Subcutaneous abdominal adipose tissue (tissue), 5 donors: ENCODE measurements around the gene MORN2.
A peak's percentile ranks its signal among the peaks of the same experiment; 100 is the strongest.
"Not testable (repeated sequence)": the region's sequence is repeated elsewhere in the genome, so short reads cannot be mapped to it uniquely, and the experiment has no call there.

Experiments used
- H3K27ac ChIP-seq: one replicate; pipeline ENCODE4 v1.7.0; 2013; ENCODE audit warnings: low read depth, mild to moderate bottlenecking, inconsistent platforms, low read length, moderate library complexity
- H3K27me3 ChIP-seq, 5 donors: one replicate each; pipeline ENCODE4 v1.7.0; 2013; ENCODE audit warnings: low read length in 5 of 5, inconsistent platforms in 1 of 5; ENCODE audit not compliant: control insufficient read depth in 5 of 5, insufficient read depth in 4 of 5
- H3K36me3 ChIP-seq, 5 donors: one replicate each; pipeline ENCODE4 v1.7.0; 2013; ENCODE audit warnings: low read length in 5 of 5; ENCODE audit not compliant: control insufficient read depth in 5 of 5, insufficient read depth in 5 of 5
- H3K4me1 ChIP-seq, 5 donors: one replicate each; pipeline ENCODE4 v1.7.0; 2013; ENCODE audit warnings: low read length in 5 of 5, mild to moderate bottlenecking in 3 of 5, moderate library complexity in 1 of 5; ENCODE audit not compliant: control insufficient read depth in 5 of 5, insufficient read depth in 5 of 5
- H3K4me3 ChIP-seq, 5 donors: one replicate each; pipeline ENCODE4 v1.7.0; 2013; ENCODE audit warnings: low read length in 5 of 5, low read depth in 1 of 5
- H3K9ac ChIP-seq, 5 donors: one replicate each; pipeline ENCODE4 v1.7.0; 2013; ENCODE audit warnings: low read length in 5 of 5, mild to moderate bottlenecking in 4 of 5, moderate library complexity in 3 of 5
- H3K9me3 ChIP-seq, 5 donors: one replicate each; pipeline ENCODE4 v1.7.0; 2013; ENCODE audit warnings: low read length in 5 of 5; ENCODE audit not compliant: control insufficient read depth in 5 of 5
- donor health status: healthy.
- donor health status: healthy.
- donor health status: healthy.
- donor health status: healthy.
- donor health status: healthy.

MORN2 gene

DNA sequence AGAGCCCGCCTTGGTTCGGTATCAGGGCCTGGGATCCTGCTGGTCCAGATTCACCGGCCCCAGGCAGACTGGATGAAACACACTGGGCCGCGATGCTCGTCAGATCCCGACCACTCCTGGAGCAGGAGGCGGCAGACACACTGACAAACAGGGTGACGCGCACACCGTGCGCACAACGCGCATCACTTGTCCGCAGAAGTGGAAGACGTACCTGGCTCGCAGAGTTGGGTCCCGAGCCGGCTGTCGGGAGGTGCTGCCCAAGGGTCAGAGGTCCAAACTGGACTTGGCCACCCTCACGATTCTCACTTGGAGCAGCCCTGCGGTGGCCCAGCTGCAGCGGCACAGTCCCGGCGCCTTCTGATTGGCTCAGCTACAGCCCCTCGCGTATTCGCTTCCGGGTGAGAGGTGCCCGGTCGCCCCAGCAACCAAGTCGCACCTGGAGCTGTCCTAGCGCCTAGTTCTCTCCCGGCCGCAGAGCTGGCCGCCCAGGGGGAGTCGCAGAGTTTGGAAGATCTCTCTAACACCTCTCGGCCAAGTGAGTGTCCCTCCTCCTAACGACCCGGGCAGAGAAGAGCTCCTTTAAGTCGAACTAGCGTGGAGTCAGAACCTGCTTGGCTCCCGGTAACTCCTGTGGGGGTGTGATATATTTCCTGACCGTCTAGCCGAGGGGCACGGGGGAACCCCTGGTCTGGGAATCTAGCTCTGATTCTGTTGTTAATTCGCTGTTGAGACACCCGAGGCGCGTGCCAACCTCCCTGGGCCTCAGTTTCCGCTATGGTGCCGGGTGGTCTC lies at the start of gene MORN2, which contains the start of gene DHX57:
Gene MORN2, plus strand, starts transcription at position 401 of the 792 bp plus-strand sequence.
Gene DHX57, minus strand, starts transcription at position 359 of the 792 bp plus-strand sequence. CDS start 7,529 bp downstream, outside the sequence.
- Histone ChIP-seq H3K9ac (peak within 1 kb of the TSS; percentile 74 to 86 (median 77)), H3K27ac (peak within 1 kb of the TSS; percentile 51), H3K27me3 (no peaks in the 10 kb centered on the region), H3K4me1 (peaks cover 5 to 22% (median 16%) of the 10 kb centered on the region in 5 donors), H3K36me3 (peaks cover 0 to 6% (median 4%) of the 10 kb centered on the region in 5 donors), H3K9me3 (peaks cover 0 to 6% (median 5%) of the 10 kb centered on the region in 5 donors), H3K4me3 (peak within 1 kb of the TSS; percentile 96 to 100 (median 99))

DNA sequence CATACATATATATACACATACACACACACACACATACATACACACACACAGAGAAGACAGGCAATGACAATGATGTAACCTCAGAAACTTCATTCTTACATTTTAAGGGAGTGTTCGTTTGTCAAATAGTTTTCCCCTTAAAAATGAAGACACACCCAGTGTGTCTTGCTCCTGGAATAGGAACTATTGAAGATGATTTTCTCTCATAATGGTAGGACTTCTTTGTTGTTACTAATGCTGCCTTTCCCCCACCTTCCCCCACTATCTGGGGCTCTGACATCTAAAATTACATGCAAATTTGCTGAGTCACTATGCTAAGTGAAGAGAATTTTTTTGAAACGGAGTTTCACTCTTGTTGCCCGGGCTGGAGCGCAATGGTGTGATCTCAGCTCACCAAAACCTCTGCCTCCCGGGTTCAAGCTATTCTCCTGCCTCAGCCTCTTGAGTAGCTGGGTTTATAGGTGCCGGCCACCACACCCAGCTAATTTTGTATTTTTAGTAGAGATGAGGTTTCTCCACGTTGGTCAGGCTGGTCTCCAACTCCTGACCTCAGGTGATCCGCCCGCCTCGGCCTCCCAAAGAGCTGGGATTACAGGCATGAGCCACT lies 48.1 kb upstream of the MORN2 start:
- H3K36me3 ChIP-seq, result peaks cover 13 to 30% (median 20%) of the 10 kb centered on the region in 5 donors
- not testable (repeated sequence) for H3K4me1 ChIP-seq, H3K27ac ChIP-seq, H3K27me3 ChIP-seq, H3K9ac ChIP-seq, H3K9me3 ChIP-seq
- H3K4me3 ChIP-seq, result peak overlapping the region in 1 of 5 donors; percentile 7

DNA sequence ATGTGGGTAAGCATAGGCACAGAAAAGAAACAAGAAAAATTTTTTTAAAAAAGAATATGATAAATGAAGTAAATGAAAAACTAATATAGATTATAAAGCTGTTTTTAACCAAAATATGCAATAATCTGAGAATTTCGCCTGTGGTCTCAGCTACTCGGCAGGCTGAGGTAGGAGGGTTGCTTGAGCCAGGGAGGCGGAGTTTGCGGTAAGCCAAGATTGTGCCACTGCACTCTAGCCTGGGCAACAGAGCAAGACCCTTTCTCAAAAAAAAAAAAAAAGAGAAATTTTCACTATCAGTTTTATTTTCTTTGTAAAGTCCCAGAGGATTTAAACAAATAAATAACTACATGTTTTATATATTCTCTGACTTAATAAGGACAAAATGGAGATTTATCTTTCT lies 47.3 kb upstream of the MORN2 start:
- Histone ChIP-seq H3K27ac (no peak overlapping the region), H3K4me3 (no peak overlapping the region), H3K4me1 (peaks cover 0 to 5% (median 4%) of the 10 kb centered on the region in 5 donors), H3K27me3 (no peaks in the 10 kb centered on the region), H3K9me3 (no peaks in the 10 kb centered on the region), H3K9ac (no peak overlapping the region), H3K36me3 (peaks cover 9 to 28% (median 18%) of the 10 kb centered on the region in 5 donors)

DNA sequence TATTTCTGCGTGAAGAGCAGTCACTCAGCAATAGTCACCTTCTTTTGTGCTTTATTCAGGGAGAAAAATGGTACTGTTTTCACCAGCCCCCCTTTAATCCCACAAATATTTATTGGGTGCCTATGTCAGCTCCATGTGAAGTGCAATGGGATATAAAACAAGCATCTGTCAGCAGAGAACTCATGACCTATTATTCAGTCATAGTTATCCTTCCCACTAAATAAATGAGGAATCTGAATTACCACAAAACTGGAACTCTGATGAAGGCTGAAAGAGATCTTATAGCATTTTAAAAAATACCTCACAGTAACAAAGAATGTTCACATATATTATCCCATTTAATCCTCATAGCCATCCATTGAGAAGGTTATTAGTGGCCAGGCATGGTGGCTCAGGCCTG lies 45.8 kb upstream of the MORN2 start:
- Histone ChIP-seq H3K4me1 (peaks cover 0 to 5% (median 4%) of the 10 kb centered on the region in 5 donors), H3K27ac (no peak overlapping the region), H3K36me3 (peaks cover 8 to 21% (median 19%) of the 10 kb centered on the region in 5 donors), H3K9me3 (no peaks in the 10 kb centered on the region), H3K9ac (no peak overlapping the region), H3K27me3 (no peaks in the 10 kb centered on the region), H3K4me3 (no peak overlapping the region)

DNA sequence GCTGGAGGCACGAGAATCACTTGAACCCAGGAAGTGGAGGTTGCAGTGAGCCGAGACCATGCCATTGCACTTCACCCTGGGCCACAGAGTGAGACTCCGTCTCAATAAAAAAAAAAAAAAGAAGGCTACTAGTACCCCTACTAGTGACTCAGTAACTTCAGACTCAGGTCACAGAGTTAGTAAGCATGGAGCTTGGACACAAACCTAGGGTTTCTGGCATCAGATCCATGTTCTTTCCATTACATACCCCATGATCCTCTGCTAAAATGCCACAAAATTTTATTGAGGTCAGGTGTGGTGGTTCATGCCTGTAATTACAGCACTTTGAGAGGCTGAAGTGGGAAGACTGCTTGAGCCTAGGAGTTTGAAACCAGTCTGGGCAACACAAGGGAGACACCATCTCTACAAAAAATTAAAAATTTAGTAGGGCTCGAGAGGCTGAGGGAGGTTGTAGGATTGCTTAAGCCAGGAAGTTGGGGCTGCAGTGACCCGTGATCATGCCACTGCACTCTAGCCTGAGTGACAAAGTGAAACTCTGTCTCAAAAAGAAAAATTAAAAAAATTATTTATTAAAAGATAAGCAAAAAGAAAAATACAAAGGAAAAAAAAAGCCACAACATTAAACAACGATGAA lies 45.1 kb upstream of the MORN2 start:
- Histone ChIP-seq H3K9me3 (no peaks in the 10 kb centered on the region), H3K4me1 (peaks cover 0 to 5% (median 4%) of the 10 kb centered on the region in 5 donors), H3K36me3 (peaks cover 5 to 19% (median 15%) of the 10 kb centered on the region in 5 donors), H3K27ac (no peak overlapping the region), H3K4me3 (no peak overlapping the region), H3K27me3 (no peaks in the 10 kb centered on the region), H3K9ac (no peak overlapping the region)

- Histone ChIP-seq H3K27ac (no peak overlapping the region), H3K9ac (no peak overlapping the region), H3K9me3 (no peaks in the 10 kb centered on the region), H3K27me3 (no peaks in the 10 kb centered on the region), H3K4me3 (no peak overlapping the region), H3K36me3 (peaks cover 5 to 28% (median 17%) of the 10 kb centered on the region in 5 donors), H3K4me1 (peaks cover 0 to 3% (median 0%) of the 10 kb centered on the region in 5 donors)
Measured at GRCh38 chr2:38835015-38835601, 40.7 kb upstream of the MORN2 start.

GRCh38 chr2:38835990-38836389 lies 39.8 kb upstream of the MORN2 start:
- Histone ChIP-seq H3K9me3 (no peaks in the 10 kb centered on the region), H3K27me3 (no peaks in the 10 kb centered on the region), H3K4me3 (no peak overlapping the region), H3K4me1 (peaks cover 0 to 3% (median 0%) of the 10 kb centered on the region in 5 donors), H3K36me3 (peaks cover 5 to 28% (median 17%) of the 10 kb centered on the region in 5 donors), H3K9ac (no peak overlapping the region), H3K27ac (no peak overlapping the region)

DNA sequence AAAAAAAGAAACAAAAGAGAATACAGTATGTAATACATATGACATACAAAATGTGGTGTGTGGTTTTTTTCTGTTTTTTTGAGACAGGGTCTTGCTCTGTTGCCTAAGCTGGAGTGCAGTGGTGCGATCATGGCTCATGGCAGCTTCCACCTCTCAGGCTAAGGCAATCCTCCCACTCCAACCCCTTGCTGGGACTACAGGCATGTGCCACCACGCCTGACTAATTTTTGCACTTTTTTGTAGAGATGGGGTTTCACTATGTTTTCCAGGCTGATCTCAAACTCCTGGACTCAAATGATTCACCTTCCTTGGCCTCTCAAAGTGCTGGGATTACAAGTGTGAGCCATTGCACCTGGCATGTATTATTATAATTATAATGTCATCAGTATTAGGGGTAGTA lies 39.0 kb upstream of the MORN2 start:
- H3K27ac ChIP-seq, result no peak overlapping the region
- no peak overlapping the region for H3K4me3 ChIP-seq
- H3K4me1 ChIP-seq, result peaks cover 0 to 6% (median 0%) of the 10 kb centered on the region in 5 donors
- H3K27me3 ChIP-seq, result no peaks in the 10 kb centered on the region
- H3K9ac ChIP-seq, result no peak overlapping the region
- peaks cover 5 to 32% (median 17%) of the 10 kb centered on the region in 5 donors for H3K36me3 ChIP-seq
- H3K9me3 ChIP-seq, result no peaks in the 10 kb centered on the region

DNA sequence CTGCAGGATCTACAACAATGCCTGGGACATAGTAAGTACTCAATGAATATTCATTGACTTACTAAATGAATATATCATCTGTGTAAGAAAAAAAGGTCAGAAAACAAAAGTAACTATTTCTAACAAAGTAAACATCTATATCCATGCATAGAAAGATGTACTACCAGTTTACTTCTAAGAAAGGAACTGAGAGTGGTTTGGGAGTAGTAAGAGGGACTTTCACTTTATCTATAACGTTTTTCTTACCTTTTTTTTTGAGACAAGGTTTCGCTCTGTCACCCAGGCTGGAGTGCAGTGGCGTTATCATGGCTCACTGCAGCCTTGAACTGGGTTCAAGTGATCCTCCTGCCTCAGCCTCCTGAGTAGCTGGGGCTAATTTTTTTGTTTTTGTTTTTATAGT lies 25.7 kb upstream of the MORN2 start:
- no peak overlapping the region for H3K4me3 ChIP-seq
- H3K36me3 ChIP-seq, result peaks cover 16 to 21% (median 20%) of the 10 kb centered on the region in 5 donors
- H3K9me3 ChIP-seq, result no peaks in the 10 kb centered on the region
- no peak overlapping the region for H3K27ac ChIP-seq
- no peaks in the 10 kb centered on the region for H3K4me1 ChIP-seq
- no peaks in the 10 kb centered on the region for H3K27me3 ChIP-seq
- no peak overlapping the region for H3K9ac ChIP-seq
